NCI-H2081 treated with DMSO at 0.1 percent for 48 hours (cell line): ENCODE data around the gene SPATA3.

ENCODE experiments used
- DNase-seq: peaks from one replicate; lab custom pipeline; 2025; lab: John Stamatoyannopoulos, UW

The SPATA3 gene

DNA sequence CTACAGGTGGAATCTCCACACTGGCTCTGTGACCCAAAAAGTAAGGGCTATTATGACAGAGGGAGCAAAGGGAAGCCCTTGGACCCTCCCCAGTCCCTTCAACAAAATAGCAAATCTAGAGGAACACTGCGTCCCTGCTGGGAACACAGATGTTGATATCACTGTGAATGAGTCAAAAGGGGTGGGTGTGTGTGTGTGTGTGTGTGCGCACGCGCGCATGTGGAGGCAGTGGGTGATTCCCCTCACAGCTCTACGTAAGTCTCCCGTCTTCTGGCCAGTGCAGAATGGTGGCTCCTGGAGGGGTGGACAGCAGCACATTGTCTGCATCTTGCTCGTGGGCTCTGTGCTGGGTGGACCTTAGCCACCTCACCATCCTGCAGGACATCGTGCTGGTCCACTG is 33.6 kb downstream of the SPATA3 start:
- DNase-seq, result no peak

GRCh38 chr2:231030725-231031124 is 34.8 kb downstream of the SPATA3 start:
- no peak for DNase-seq

DNA sequence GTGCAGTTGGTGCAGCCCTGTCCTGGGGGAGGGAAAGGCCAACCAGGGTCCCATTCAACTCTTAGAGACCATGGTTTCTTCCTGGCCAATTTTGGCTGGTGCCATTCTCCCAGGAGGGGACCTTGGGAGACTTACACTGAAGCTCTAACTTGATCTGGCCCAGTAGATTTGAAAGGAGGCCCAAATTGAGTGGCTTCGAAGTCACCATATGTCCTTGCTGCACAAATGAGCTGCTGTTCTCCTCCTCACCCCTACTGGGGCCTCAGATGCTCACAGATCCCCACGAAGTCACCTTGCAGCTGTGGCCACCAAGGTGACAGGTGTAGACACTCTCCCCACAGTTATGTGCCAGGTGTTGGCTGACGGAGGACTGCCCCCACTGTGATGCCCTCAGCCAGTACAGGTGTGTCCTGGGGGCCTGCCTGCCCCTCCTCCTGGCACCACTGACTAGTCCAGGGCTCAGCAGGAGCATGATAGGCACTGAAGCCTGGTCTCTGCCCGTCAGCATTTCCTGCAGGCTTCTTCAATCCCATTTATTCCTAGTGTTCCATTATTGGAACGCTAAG is 36.7 kb downstream of the SPATA3 start:
- DNase-seq, result no peak

DNA sequence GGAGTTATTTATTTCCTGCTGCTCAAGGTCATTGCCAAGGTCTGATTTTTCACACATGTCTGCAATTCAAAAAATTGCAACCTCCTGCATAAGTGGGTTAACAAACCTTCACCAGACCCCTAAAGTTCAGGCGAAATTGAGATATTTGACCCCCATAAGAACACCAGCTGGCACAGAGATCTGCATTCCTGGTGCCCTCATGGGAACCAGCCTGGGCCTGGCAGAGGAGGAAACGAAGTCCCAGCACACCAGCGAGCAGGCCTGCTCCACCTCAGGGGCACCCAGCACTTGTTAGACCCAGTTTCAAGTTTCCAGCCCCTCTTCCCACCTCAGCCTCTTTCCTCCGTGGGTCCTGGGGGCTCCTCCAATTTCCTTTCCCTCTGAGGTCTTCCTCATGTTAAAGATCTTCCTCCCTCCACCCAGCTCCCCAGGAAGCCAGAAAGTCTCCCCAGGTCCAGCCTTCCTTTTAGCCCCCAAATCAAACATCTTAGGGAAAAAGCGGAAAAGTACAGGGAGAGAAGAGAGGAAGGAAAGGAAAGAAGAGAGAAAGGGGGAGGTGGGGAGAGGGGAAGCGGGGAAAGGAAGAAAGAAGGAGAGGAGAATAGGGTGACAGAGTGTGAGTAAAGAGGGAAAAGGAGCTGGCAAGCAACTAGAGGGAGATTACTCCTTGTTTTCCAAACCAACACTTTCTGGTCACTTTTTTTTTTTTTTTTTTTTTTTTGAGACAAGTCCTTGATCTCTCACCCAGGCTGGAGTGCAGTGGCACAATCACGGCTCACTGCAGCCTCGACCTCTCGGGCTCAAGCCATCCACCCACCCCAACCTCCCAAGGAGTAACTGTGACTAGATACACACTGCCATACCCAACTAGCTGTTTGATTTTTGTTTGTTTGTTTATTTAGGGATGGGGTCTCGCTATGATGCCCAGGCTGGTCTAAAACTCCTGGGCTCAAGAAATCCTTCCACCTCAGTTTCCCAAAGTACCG is 37.5 kb downstream of the SPATA3 start:
- DNase-seq, result no peak

DNA sequence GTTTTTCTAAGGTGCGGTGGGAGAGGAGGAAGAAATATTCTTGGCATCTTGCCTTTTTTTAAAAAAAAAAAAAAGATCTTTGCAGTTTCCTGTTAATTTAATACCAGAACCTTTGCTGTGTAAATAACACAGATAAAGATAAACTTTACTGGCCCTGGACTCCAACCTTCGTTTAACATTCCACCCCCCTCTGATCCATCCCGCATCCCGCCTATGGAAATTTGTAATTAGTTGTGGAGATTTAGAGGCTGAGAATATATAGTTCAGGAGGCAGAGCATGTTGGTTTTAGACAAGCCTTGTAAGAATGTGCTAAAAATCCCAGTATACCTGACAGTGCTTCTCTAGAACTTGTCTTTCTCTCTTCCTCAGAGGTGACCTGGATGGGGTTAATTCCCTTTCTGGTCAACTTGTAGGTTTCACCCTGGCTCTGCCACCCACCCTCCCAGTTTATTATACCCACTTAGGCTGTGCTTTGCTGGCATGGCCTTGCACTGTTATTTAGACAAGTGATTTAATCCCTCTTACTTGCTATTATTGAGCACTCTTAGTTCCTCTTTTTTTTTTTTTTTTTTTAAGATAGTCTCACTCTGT is 38.5 kb downstream of the SPATA3 start:
- no peak for DNase-seq

GRCh38 chr2:231036131-231036530 is 40.2 kb downstream of the SPATA3 start:
- DNase-seq, result no peak

DNA sequence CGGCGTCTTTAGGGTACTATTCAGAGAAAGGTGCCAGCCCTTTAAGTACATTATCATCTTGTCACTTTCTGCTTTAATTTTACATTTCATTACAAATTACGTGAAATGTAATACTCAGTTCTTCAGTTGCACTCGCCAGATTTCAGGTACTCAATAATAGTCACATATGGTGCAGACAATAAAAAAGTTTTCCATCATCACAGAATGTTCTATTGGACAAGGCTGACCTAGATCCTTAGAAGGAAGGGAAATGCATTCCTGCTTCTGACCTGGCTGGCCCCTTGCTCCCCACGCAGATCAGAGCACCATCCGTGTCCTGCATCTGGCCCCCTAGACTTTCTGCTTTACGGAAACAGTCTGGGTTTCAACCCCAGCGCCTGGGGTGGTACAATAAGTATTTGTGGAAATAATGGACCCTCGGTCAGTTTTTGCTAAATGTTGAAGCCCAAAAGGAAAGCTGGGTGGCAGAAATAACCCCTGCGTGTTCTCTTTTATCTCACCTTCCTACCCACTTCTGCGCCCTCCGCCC is 40.7 kb downstream of the SPATA3 start:
- DNase-seq, result no peak

GRCh38 chr2:231037202-231037730 is 41.3 kb downstream of the SPATA3 start, which contains the start of gene C2orf72:
Gene C2orf72, plus strand, starts transcription at chr2:231037523. Its CDS starts 43 bp downstream, at chr2:231037566.
- DNase-seq, result no peak

DNA sequence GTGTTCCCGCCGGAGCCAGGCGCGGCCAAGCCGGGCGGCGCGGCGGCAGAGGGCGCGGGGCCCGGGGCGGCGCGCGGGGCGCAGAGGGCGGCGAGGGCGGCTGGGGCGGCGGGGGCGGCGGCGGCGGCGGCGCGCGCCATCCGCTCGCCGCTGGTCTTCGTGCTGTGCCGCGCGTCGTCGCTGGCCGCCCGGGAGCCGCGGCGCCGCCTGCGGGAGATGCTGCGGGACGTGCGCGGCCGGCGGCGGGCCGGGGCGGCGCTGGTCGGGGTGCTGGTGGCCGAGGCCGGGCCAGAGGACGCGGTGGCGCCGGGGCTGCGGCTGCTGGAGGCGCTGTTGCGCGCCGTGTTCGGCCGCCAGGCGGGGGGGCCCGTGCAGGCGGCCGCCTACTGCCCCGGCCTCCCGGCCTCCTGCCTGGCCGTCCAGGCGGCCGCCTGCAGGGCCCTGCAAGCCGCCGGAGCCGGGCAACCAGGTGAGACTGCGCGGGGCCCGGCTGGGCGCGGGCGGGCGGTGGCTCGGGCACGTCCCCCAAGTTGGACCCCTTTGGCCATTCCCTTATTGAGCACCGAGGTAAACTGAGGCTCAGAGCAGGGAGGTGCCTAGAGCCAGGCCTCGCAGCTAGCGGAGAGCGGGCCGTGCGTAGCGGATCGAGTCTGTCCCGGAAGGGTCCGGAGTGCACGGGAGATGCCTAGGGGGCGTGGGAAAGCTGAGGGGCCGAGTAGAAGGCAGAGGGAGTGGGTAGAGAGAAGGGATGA is 42.0 kb downstream of the SPATA3 start:
- no peak for DNase-seq

- DNase-seq, result no peak
Observed at GRCh38 chr2:231038483-231039293, 42.8 kb downstream of the SPATA3 start.

GRCh38 chr2:231039294-231039664 is 43.4 kb downstream of the SPATA3 start:
- DNase-seq, result no peak

DNA sequence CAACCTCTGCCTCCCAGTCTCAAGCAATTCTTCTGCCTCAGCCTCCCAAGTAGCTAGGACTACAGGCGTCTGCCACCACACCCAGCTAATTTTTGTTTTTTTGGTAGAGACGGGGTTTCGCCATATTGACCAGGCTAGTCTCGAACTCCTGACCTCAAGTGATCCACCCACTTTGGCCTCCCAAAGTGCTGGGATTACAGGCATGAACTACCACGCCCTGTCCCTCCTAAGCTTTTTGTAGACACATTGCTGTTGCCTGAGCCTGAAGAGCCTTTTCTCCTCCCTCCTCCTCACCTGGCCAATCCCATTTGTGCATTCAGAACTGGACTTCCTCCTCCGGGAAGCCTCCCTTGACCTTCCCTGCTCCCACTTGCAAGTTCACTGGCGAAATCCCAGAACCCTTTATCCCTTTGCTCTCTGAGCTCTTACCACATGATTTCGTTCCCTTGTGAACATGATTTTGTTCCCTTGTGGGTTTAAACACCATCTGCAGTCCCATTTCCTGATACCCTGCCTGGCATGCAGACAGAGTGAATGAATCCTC is 44.0 kb downstream of the SPATA3 start:
- DNase-seq, result no peak

GRCh38 chr2:231041061-231041689 is 45.3 kb downstream of the SPATA3 start:
- DNase-seq, result no peak

DNA sequence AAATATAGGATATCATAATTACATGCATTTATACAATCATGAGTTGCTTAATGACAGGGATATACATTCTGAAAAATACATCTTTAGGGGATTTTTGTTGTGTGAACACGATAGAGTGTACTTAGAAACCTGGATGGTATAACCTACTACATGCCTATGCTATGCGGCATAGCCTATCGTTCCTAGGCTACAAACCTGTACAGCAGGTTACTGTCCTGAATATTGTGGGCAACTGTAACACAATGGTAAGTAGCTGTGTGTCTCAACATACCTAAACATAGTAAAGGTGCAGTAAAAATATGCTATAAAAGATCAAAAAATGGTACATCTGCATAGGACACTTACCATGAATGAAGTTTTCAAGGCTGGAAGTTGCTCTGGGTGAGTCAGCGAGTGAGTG is 47.9 kb downstream of the SPATA3 start:
- DNase-seq, result no peak

GRCh38 chr2:231046916-231047273 is 51.0 kb downstream of the SPATA3 start:
- DNase-seq, result no peak

GRCh38 chr2:231047274-231047922 is 51.5 kb downstream of the SPATA3 start:
- no peak for DNase-seq

- no peak for DNase-seq
Observed at GRCh38 chr2:231047923-231048915, 52.3 kb downstream of the SPATA3 start.

GRCh38 chr2:231049286-231050017 is 53.5 kb downstream of the SPATA3 start:
- DNase-seq, result no peak
